Hepatocyte (in vitro differentiated cells): ENCODE data around the gene STPG1. TPM values are rescaled to one million over a fixed set of nuclear protein-coding genes. Genes with fewer than 3 reads are reported as not detected.
"Not testable (repeated sequence)": the region's sequence is repeated elsewhere in the genome, so short reads cannot be mapped to it uniquely, and the experiment has no call there.

Experiments
- DNase-seq: peaks from one replicate; pipeline ENCODE4 v3.0.0-alpha.2; 2016; ENCODE audit warnings: low spot score
- H2AFZ ChIP-seq: fragments of 200-600 bp; sonication (generic); 2 replicates; pipeline ENCODE4 v1.6.0; 2016; ENCODE audit warnings: antibody characterized with exemption, mild to moderate bottlenecking
- H3K27ac ChIP-seq: fragments of 200-600 bp; sonication (generic); 2 replicates; pipeline ENCODE4 v1.5.1; 2016; ENCODE audit warnings: mild to moderate bottlenecking
- H3K27me3 ChIP-seq: fragments of 200-600 bp; sonication (generic); 2 replicates; pipeline ENCODE4 v1.6.1; 2016
- H3K36me3 ChIP-seq: fragments of 200-600 bp; sonication (generic); replicated peaks from 2 replicates; pipeline ENCODE4 v1.5.1; 2016; ENCODE audit warnings: low read depth; ENCODE audit not compliant: insufficient read depth
- H3K4me1 ChIP-seq: fragments of 200-600 bp; sonication (generic); 2 replicates; pipeline ENCODE4 v1.5.1; 2016; ENCODE audit warnings: mild to moderate bottlenecking, moderate library complexity; ENCODE audit not compliant: insufficient read depth
- H3K4me2 ChIP-seq: fragments of 200-600 bp; sonication (generic); 2 replicates; pipeline ENCODE4 v1.6.0; 2016
- H3K4me3 ChIP-seq: fragments of 200-600 bp; sonication (generic); 2 replicates; pipeline ENCODE4 v1.5.1; 2016; ENCODE audit warnings: mild to moderate bottlenecking
- H3K79me2 ChIP-seq: fragments of 200-600 bp; sonication (generic); 2 replicates; pipeline ENCODE4 v1.6.0; 2017; ENCODE audit warnings: mild to moderate bottlenecking
- H3K9me2 ChIP-seq: fragments of 200-600 bp; sonication (generic); replicated peaks from 2 replicates; pipeline ENCODE4 v1.6.0; 2017; ENCODE audit warnings: mild to moderate bottlenecking; ENCODE audit not compliant: insufficient read depth
- H3K9me3 ChIP-seq: fragments of 200-600 bp; sonication (generic); 2 replicates; pipeline ENCODE4 v1.5.1; 2016; ENCODE audit warnings: low read depth, mild to moderate bottlenecking
- H4K20me1 ChIP-seq: fragments of 200-600 bp; sonication (generic); 2 replicates; pipeline ENCODE4 v1.6.0; 2016; ENCODE audit warnings: mild to moderate bottlenecking; ENCODE audit not compliant: insufficient read depth, poor library complexity, severe bottlenecking
- CTCF ChIP-seq: fragments of 200-600 bp; sonication (generic); IDR thresholded peaks from 2 replicates; pipeline ENCODE4 v1.5.1; 2016; ENCODE audit warnings: antibody characterized with exemption, mild to moderate bottlenecking; ENCODE audit not compliant: poor library complexity
- EZH2 ChIP-seq: fragments of 200-600 bp; sonication (generic); IDR thresholded peaks from 2 replicates; pipeline ENCODE4 v1.6.1; 2016; ENCODE audit warnings: antibody characterized with exemption, mild to moderate bottlenecking, borderline replicate concordance
- EZH2phosphoT487 ChIP-seq: fragments of 200-600 bp; sonication (generic); IDR thresholded peaks from one replicate; pipeline ENCODE4 v1.6.1; 2018; ENCODE audit warnings: antibody characterized with exemption, mild to moderate bottlenecking, low read depth, moderate library complexity; ENCODE audit not compliant: unreplicated experiment, severe bottlenecking
- WGBS: methylation state at CpG from one replicate; pipeline ENCODE4 v1.1.6; 2016; ENCODE audit warnings: low lambda C conversion rate; ENCODE audit errors: missing lambda C conversion rate; 5-methylcytosine and 5-hydroxymethylcytosine counted together
- polyA plus RNA-seq: library from polyadenylated mRNA; unstranded; fragments of >200 nt; fragmentation: Nextera tagmentation; extraction: Ambion mirVana; gene quantifications from 2 replicates; pipeline ENCODE4 v1.2.1, GENCODE V29; 2016
- total RNA-seq: library from RNA; depleted of rRNA; stranded (reverse); fragments of >200 nt; gene quantifications from 2 replicates; pipeline ENCODE4 v1.2.3, GENCODE V29; 2014

Gene STPG1
- total RNA-seq (2.9 and 3.5 TPM in 2 replicates), polyA plus RNA-seq (4.3 and 5.5 TPM in 2 replicates)

GRCh38 chr1:24413350-24414163, at the start of gene STPG1:
TSS of gene STPG1 (minus strand) at chr1:24413782. CDS start at chr1:24401388, 12,394 bp downstream.
- Histone ChIP-seq H3K4me1 (peaks cover 22% of the 10 kb centered on the region), H3K27me3 (no peaks in the 10 kb centered on the region), H4K20me1 (no peaks in the 10 kb centered on the region), H3K36me3 (no peaks in the 10 kb centered on the region), H3K4me3 (peak within 1 kb of the TSS; percentile 55), H3K4me2 (peak within 1 kb of the TSS; percentile 77), H3K9me2 (no peaks in the 10 kb centered on the region), H3K79me2 (peaks cover 6% of the 10 kb centered on the region), H2AFZ (peak within 1 kb of the TSS; percentile 81), H3K9me3 (no peaks in the 10 kb centered on the region), H3K27ac (peak within 1 kb of the TSS; percentile 24)
- peak; percentile 87 for DNase-seq
- TF ChIP-seq CTCF (no peak), EZH2phosphoT487 (no peak), EZH2 (no peak)
- WGBS: 9% methylated on average over 48 of the region's 48 CpGs

- not testable (repeated sequence) for H3K4me1 ChIP-seq, H3K9me2 ChIP-seq, DNase-seq, H3K4me2 ChIP-seq, H3K79me2 ChIP-seq, H3K9me3 ChIP-seq, H2AFZ ChIP-seq, H4K20me1 ChIP-seq, H3K4me3 ChIP-seq, H3K36me3 ChIP-seq, H3K27ac ChIP-seq, H3K27me3 ChIP-seq
- 79% methylated on average over 4 of the region's 4 CpGs for WGBS
Observed at GRCh38 chr1:24462128-24462527, 48.5 kb upstream of the STPG1 start.

GRCh38 chr1:24459551-24460266, 46.1 kb upstream of the STPG1 start:
- TF ChIP-seq CTCF: no peak
- no peak for TF ChIP-seq EZH2
- TF ChIP-seq EZH2phosphoT487: no peak
- H2AFZ ChIP-seq: no peak overlapping the region
- H3K9me2 ChIP-seq: no peaks in the 10 kb centered on the region
- H3K4me2 ChIP-seq: no peak overlapping the region
- no peak overlapping the region for H3K4me3 ChIP-seq
- H3K27me3 ChIP-seq: no peaks in the 10 kb centered on the region
- WGBS: 93% methylated on average over 6 of the region's 6 CpGs
- no peaks in the 10 kb centered on the region for H4K20me1 ChIP-seq
- no peaks in the 10 kb centered on the region for H3K4me1 ChIP-seq
- no peaks in the 10 kb centered on the region for H3K9me3 ChIP-seq
- H3K27ac ChIP-seq: no peak overlapping the region
- DNase-seq: no peak
- H3K79me2 ChIP-seq: no peaks in the 10 kb centered on the region
- H3K36me3 ChIP-seq: no peaks in the 10 kb centered on the region

GRCh38 chr1:24457866-24458265, 44.3 kb upstream of the STPG1 start:
- H3K9me2 ChIP-seq: no peaks in the 10 kb centered on the region
- H2AFZ ChIP-seq: no peak overlapping the region
- H3K4me2 ChIP-seq: no peak overlapping the region
- WGBS: 96% methylated on average over 3 of the region's 3 CpGs
- H3K27me3 ChIP-seq: no peaks in the 10 kb centered on the region
- no peaks in the 10 kb centered on the region for H3K4me1 ChIP-seq
- DNase-seq: no peak
- no peaks in the 10 kb centered on the region for H3K36me3 ChIP-seq
- no peak overlapping the region for H3K27ac ChIP-seq
- no peaks in the 10 kb centered on the region for H3K9me3 ChIP-seq
- TF ChIP-seq EZH2: no peak
- H3K79me2 ChIP-seq: no peaks in the 10 kb centered on the region
- H3K4me3 ChIP-seq: no peak overlapping the region
- H4K20me1 ChIP-seq: no peaks in the 10 kb centered on the region
